Activated CD4-positive, alpha-beta T cell treated with anti-CD3 and anti-CD28 coated beads, Interleukin-2, amount 10 ng/mL, durations not matched to agents 7 days and 5 days (primary cell): ENCODE data around the gene KRTAP10-7. TPM values are rescaled to one million over a fixed set of nuclear protein-coding genes. Genes with fewer than 3 reads are reported as not detected.
"Not testable (repeated sequence)": the region's sequence is repeated elsewhere in the genome, so short reads cannot be mapped to it uniquely, and the experiment has no call there.

ENCODE experiments used
- CTCF ChIA-PET: fragments of 350-600 bp; sonication (Branson Sonifier 250); formaldehyde crosslinking; loops from one replicate; lab custom pipeline; 2021; ENCODE audit warnings: antibody characterized with exemption; lab: Charles Lee
- POLR2A ChIA-PET: fragments of 350-600 bp; sonication (Branson Sonifier 250); formaldehyde crosslinking; loops from one replicate; lab custom pipeline; 2021; ENCODE audit warnings: antibody characterized with exemption; lab: Charles Lee
- DNase-seq: peaks from one replicate; pipeline ENCODE4 v3.0.0-alpha.2; 2020
- H3K27ac Mint-ChIP-seq: one replicate; pipeline ENCODE4 v1.8.0; 2021; ENCODE audit warnings: mild to moderate bottlenecking, moderate library complexity, mixed read lengths
- H3K27me3 Mint-ChIP-seq: one replicate; pipeline ENCODE4 v1.8.0; 2021; ENCODE audit warnings: mixed read lengths
- H3K36me3 Mint-ChIP-seq: one replicate; pipeline ENCODE4 v1.8.0; 2021; ENCODE audit warnings: low read depth, mixed read lengths
- H3K4me1 Mint-ChIP-seq: one replicate; pipeline ENCODE4 v1.8.0; 2021; ENCODE audit warnings: mixed read lengths
- H3K4me3 Mint-ChIP-seq: one replicate; pipeline ENCODE4 v1.8.0; 2021; ENCODE audit warnings: mild to moderate bottlenecking, moderate library complexity, mixed read lengths
- H3K9me3 Mint-ChIP-seq: one replicate; pipeline ENCODE4 v1.8.0; 2021; ENCODE audit warnings: mixed read lengths
- total RNA-seq, 2 experiments: library from RNA; stranded (reverse); gene quantifications; one replicate each; pipeline ENCODE4 v1.2.3, GENCODE V29; 2021

The KRTAP10-7 gene, protein sequence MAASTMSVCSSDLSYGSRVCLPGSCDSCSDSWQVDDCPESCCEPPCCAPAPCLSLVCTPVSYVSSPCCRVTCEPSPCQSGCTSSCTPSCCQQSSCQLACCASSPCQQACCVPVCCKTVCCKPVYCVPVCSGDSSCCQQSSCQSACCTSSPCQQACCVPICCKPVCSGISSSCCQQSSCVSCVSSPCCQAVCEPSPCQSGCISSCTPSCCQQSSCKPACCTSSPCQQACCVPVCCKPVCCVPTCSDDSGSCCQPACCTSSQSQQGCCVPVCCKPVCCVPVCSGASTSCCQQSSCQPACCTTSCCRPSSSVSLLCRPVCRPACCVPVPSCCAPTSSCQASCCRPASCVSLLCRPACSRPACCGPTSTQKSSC
- not detected for total RNA-seq

DNA sequence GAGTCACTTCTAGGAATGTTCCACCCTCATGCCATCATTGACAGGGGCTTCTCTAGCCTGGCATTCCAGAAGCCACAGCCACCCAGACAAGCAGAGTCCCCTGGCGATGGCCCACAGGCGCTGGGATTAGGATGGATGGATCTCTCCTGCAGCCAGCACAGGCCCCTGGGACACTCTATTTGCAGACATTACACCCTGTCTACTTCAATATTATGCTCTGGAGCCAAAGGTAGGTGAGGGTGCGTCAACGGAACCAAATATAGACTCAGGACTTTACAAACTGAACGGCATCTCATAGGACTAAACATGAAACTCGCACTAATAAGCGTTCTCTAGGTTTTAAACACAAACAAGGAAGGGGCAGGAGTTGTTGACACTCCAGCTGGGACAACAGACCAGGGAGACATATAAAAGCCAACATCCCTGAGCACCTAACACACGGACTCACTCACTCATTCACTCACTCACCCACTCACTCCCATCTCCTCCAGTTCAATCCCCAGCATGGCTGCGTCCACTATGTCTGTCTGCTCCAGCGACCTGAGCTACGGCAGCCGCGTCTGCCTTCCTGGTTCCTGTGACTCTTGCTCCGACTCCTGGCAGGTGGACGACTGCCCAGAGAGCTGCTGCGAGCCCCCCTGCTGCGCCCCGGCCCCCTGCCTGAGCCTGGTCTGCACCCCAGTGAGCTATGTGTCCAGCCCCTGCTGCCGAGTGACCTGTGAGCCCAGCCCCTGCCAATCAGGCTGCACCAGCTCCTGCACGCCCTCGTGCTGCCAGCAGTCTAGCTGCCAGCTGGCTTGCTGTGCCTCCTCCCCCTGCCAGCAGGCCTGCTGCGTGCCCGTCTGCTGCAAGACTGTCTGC lies at the start of gene KRTAP10-7:
TSS of gene KRTAP10-7 (plus strand) at position 480 of the 861 bp plus-strand sequence. CDS start at position 505, 25 bp downstream.
- H3K27ac Mint-ChIP-seq, POLR2A ChIA-PET, H3K4me1 Mint-ChIP-seq, H3K36me3 Mint-ChIP-seq, CTCF ChIA-PET, H3K4me3 Mint-ChIP-seq, DNase-seq: not testable (repeated sequence)
- Mint-ChIP-seq H3K27me3 (peaks cover 14% of the 10 kb centered on the region), H3K9me3 (peaks cover 11% of the 10 kb centered on the region)

DNA sequence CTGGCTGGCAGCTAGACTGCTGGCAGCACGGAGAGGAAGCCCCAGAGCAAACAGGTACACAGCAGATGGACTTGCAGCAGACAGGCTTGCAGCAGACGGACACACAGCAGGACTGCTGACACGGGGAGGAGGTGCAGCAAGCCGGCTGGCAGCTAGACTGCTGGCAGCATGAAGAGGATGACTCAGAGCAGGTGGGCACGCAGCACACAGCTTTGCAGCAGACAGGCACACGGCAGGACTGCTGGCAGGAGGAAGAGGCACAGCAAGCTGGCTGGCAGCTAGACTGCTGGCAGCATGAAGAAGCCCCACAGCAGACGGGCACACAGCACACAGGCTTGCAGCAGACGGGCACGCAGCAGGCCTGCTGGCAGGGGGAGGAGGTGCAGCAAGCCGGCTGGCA lies 49.6 kb upstream of the KRTAP10-7 start:
- Mint-ChIP-seq H3K4me1 (peaks cover 15% of the 10 kb centered on the region), H3K36me3 (peaks cover 17% of the 10 kb centered on the region), H3K27me3 (no peaks in the 10 kb centered on the region), H3K9me3 (peaks cover 16% of the 10 kb centered on the region), H3K4me3 (no peak overlapping the region), H3K27ac (no peak overlapping the region)
- no peak for DNase-seq
- ChIA-PET POLR2A (no interaction called here), CTCF (interaction anchor here (1.0 to 1.2 kb wide), 2 partner anchors 40 to 67 kb away, joined by 3 read pairs; no protein-coding TSS in a partner anchor)

DNA sequence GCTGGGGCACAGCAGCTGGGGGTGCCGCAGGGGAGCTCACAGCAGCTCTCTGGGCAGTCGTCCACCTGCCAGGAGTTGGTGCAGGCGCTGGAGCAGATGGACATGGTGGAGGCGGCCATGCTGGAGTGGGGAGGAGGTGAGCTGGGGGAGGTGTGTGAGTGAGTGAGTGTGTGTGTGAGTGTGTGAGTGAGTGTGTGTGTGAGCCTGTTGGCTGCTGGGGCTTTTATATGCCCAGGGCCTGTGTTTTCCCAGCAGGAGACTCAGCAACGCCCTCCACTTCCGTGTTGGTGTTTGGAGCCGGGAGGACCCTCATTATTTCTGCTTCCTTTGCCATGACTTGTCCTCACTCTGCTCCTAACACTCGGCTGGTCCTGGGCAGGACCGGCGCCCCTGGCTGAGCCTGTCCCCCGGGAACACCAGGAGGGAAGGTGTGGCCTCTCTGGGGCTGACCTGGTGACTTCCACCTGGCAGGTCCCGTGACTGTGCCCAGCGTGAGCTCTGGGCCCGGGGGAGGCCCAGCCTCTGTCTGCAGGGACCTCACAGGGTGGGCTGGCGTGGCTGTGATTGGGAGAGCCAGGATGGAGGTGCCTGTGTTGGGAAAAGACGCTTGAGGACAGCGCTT lies 48.9 kb upstream of the KRTAP10-7 start, which contains the start of gene KRTAP10-2:
TSS of gene KRTAP10-2 (minus strand) at position 166 of the 622 bp plus-strand sequence. CDS start at position 119, 47 bp downstream.
- Mint-ChIP-seq H3K4me1 (peaks cover 15% of the 10 kb centered on the region), H3K36me3 (peaks cover 17% of the 10 kb centered on the region), H3K27me3 (no peaks in the 10 kb centered on the region), H3K27ac (peak within 1 kb of the TSS; percentile 51), H3K9me3 (peaks cover 16% of the 10 kb centered on the region), H3K4me3 (no peak within 1 kb of the TSS)
- DNase-seq: no peak
- POLR2A ChIA-PET: no interaction called here
- CTCF ChIA-PET: interaction anchor here (1.0 to 1.2 kb wide), 2 partner anchors 10 to 41 kb away, joined by 3 read pairs; no protein-coding TSS in a partner anchor

DNA sequence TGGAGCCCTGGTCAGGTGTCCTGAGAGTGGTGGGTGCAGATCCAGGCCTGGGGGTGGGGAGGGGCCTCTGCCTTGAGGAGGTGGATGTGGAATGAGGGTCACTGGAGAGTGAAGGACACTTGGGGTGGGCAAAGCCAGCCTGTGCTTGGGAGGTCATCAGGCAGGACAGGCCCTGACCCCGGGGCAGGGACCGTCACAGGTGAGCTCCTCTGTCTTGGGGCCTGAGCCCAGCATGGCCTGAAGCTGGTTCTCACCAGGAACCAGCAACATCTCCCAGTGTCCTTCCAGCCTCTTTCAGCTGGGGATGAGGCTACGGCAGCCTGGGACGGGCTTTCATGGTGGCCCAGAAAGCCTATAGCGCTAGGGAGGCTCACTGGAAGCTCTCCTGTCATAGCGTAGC lies 48.3 kb upstream of the KRTAP10-7 start:
- H3K27me3 Mint-ChIP-seq: no peaks in the 10 kb centered on the region
- no peak overlapping the region for H3K27ac Mint-ChIP-seq
- ChIA-PET POLR2A (no interaction called here), CTCF (interaction anchor here (1.2 kb wide), 1 partner anchor 11 kb away, joined by 3 read pairs; no protein-coding TSS in a partner anchor)
- no peak overlapping the region for H3K4me3 Mint-ChIP-seq
- H3K9me3 Mint-ChIP-seq: peaks cover 10% of the 10 kb centered on the region
- peaks cover 10% of the 10 kb centered on the region for H3K36me3 Mint-ChIP-seq
- H3K4me1 Mint-ChIP-seq: peaks cover 11% of the 10 kb centered on the region
- no peak for DNase-seq

DNA sequence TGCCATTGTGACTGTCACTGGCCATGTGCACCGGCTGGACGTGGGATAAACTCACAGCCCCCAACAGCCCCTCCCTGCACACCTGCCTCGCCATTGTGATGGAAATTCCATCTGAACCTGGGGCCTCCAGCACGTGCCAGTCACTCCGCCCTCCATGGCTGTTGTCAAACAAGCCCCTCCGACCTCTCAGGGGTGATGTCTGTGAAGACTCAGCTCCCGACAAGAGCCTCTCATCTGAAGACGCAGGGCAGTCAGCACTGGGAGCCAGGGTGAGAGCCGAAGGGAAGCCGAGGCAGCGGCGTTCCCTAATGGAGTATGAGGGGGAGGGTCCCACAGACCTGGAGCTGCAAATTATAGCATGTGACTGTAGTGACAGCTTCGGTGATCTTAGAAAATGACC lies 47.7 kb upstream of the KRTAP10-7 start:
- Mint-ChIP-seq H3K4me3 (no peak overlapping the region), H3K27me3 (no peaks in the 10 kb centered on the region), H3K9me3 (peaks cover 4% of the 10 kb centered on the region), H3K27ac (no peak overlapping the region), H3K4me1 (peaks cover 6% of the 10 kb centered on the region), H3K36me3 (peaks cover 5% of the 10 kb centered on the region)
- no peak for DNase-seq
- ChIA-PET CTCF (no interaction called here), POLR2A (no interaction called here)

DNA sequence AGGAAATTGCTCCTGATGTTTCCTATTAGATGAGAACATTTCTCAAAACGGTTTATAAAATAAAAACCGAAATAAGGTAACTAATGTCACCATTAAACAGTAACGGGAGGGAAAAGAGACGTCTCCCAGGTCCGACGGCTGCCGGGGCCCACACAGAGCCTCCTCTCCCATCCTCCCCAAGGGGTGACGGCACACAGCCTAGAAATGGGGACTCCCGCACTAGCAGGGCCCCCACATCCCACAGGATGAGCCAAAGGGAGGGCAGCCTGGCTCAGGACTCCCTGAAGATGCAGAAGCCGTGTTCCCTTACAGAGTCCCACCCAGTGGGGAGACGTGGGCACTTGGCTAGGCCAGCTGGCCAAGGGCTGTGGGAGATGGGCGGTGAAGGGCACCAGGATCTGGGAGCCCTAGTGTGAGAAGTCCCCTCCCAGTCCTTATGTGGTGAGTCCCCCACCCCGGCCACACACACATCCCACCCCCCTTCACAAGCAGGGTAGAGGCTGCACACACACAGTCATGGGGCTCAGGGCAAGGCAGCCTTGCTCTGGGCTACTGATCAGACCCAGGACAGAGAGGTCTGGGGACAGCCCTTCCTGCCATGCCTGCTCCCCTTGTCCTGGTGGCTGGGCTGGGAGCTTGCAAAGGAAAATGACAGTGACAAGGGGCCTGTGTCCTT lies 45.1 kb upstream of the KRTAP10-7 start:
- H3K4me1 Mint-ChIP-seq: no peaks in the 10 kb centered on the region
- ChIA-PET CTCF (no interaction called here), POLR2A (no interaction called here)
- peaks cover 1% of the 10 kb centered on the region for H3K36me3 Mint-ChIP-seq
- DNase-seq: no peak
- no peak overlapping the region for H3K4me3 Mint-ChIP-seq
- H3K27ac Mint-ChIP-seq: no peak overlapping the region
- peaks cover 3% of the 10 kb centered on the region for H3K27me3 Mint-ChIP-seq
- H3K9me3 Mint-ChIP-seq: peaks cover 4% of the 10 kb centered on the region

DNA sequence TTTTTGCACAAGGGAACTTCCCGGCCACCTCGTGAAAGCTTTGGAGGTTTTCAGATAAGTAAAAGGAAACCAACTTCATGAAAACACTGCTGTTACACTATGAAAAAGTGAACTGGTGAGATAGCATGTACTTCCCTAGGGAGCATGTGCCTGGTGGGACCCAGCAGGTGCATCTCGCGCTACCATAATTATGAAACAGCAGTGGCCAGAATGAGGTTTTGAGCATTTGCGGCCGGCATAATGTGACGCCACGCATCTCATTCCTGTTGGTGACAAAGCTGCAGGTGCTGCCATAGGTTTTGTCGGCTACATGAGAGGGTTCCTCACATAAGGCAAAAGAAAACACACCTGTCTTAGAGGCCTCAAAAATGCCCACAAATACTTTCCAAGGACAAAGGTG lies 43.5 kb upstream of the KRTAP10-7 start:
- H3K9me3 Mint-ChIP-seq: peaks cover 7% of the 10 kb centered on the region
- peaks cover 10% of the 10 kb centered on the region for H3K27me3 Mint-ChIP-seq
- no peak overlapping the region for H3K27ac Mint-ChIP-seq
- H3K4me1 Mint-ChIP-seq: no peaks in the 10 kb centered on the region
- POLR2A ChIA-PET: no interaction called here
- CTCF ChIA-PET: interaction anchor here (0.7 to 1.2 kb wide), 2 partner anchors 174 to 541 kb away, joined by 3 read pairs; no protein-coding TSS in a partner anchor
- H3K4me3 Mint-ChIP-seq: no peak overlapping the region
- H3K36me3 Mint-ChIP-seq: peaks cover 5% of the 10 kb centered on the region
- DNase-seq: no peak

DNA sequence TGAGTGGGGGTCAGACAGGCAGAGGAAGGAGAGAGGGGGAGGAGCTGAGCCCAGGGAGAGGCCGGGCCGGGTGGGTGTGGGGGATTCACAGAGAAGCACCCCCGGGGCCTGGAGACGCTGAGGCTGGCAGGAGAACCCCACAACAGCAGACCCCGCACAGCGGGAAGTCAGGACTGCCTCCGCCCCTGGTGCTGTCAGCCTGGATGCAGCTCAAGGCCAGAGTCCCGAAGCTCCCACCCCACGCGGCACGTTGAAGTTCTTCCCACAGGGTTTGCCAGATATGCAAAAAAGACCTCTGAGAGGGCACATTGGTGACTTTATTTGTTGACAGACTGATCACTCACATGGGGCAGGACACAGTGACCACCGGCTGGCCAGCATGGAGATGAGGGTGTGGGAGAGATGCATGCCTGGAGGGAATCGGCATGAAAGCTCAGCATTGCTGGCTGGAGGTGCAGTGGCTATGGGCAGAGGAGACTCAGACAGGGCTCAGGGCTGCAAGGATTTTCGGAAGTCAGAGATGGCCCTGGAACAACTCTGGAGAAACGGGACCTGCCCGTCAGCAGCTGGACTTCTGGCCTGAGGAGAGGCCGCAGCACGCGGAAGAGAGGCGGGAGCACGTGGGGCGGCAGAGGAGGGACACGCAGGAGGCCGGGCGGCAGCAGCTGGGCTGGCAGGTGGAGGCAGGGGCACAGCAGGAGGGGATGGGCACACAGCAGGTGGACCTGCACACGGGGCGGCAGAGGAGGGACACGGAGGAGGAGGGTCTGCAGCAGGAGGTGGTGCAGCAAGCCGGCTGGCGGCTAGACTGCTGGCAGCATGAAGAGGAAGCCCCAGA lies 42.7 kb upstream of the KRTAP10-7 start:
- Mint-ChIP-seq H3K4me1 (no peaks in the 10 kb centered on the region), H3K27ac (no peak overlapping the region), H3K36me3 (peaks cover 5% of the 10 kb centered on the region), H3K9me3 (peaks cover 11% of the 10 kb centered on the region), H3K27me3 (peaks cover 12% of the 10 kb centered on the region), H3K4me3 (no peak overlapping the region)
- CTCF ChIA-PET: interaction anchor here (1.2 kb wide), 1 partner anchor 173 kb away, joined by 3 read pairs; no protein-coding TSS in a partner anchor
- no peak for DNase-seq
- POLR2A ChIA-PET: no interaction called here

DNA sequence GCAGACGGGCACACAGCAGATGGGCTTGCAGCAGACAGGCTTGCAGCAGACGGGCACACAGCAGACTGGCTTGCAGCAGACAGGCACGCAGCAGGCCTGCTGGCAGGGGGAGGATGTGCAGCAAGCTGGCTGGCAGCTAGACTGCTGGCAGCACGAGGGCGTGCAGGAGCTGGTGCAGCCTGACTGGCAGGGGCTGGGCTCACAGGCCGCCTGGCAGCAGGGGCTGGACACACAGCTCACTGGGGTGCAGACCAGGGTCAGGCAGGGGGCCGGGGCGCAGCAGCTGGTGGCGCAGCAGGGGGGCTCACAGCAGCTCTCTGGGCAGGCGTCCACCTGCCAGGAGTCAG lies 42.1 kb upstream of the KRTAP10-7 start:
- H3K27ac Mint-ChIP-seq: not testable (repeated sequence)
- H3K27me3 Mint-ChIP-seq: peaks cover 12% of the 10 kb centered on the region

DNA sequence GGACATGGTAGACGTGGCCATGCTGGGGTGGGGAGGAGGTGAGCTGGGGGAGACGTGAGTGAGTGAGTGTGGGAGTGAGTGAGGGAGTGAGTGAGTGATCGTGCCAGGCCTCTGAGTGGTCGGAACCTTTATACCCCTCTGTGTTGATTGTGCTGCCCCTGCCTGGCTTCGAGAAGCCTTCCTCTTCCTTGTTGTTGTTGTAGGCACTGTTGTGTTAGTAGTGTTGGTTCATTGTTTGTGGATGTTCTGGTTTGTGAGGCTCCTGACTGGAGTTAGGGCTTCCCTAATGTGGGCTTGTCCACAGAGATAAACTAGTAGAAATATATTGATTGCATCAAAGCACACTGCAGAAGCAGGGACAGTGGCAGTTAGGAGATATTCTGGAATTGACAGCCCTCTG lies 41.7 kb upstream of the KRTAP10-7 start, which contains the start of gene KRTAP10-3:
TSS of gene KRTAP10-3 (minus strand) at position 101 of the 400 bp plus-strand sequence. CDS start at position 21, 80 bp downstream.
- Mint-ChIP-seq H3K36me3 (peaks cover 7% of the 10 kb centered on the region), H3K27ac (no peak within 1 kb of the TSS), H3K4me3 (no peak within 1 kb of the TSS), H3K27me3 (peaks cover 12% of the 10 kb centered on the region), H3K4me1 (no peaks in the 10 kb centered on the region), H3K9me3 (peaks cover 12% of the 10 kb centered on the region)
- ChIA-PET CTCF (no interaction called here), POLR2A (no interaction called here)
- no peak for DNase-seq

More for the DNA sequence above, 42.1 kb upstream of the KRTAP10-7 start:
- CTCF ChIA-PET, POLR2A ChIA-PET, DNase-seq, H3K4me3 Mint-ChIP-seq, H3K4me1 Mint-ChIP-seq, H3K36me3 Mint-ChIP-seq: not testable (repeated sequence)
- H3K9me3 Mint-ChIP-seq: peaks cover 11% of the 10 kb centered on the region

DNA sequence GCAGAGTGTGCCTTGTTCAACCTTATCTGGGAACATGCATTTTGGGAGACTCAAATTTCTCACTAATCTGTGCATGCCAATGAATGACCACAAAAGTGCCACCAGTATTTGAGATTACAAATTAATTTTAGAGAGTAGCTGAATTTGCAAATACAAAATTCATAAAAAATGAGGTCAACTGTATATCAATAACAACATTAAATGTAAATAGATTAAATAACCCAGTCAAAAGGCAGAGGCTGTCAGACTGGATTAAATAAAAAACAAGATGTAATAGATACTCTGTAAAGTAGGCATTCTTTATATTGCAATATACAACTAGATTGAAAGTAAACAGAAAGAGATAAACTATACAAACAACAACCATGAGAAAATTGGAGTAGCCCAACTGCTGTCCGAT lies 36.3 kb upstream of the KRTAP10-7 start:
- ChIA-PET CTCF (no interaction called here), POLR2A (no interaction called here)
- Mint-ChIP-seq H3K4me3 (no peak overlapping the region), H3K36me3 (peaks cover 7% of the 10 kb centered on the region), H3K9me3 (peaks cover 19% of the 10 kb centered on the region), H3K27me3 (peaks cover 12% of the 10 kb centered on the region), H3K4me1 (peaks cover 14% of the 10 kb centered on the region), H3K27ac (no peak overlapping the region)
- DNase-seq: no peak
